ENCODE measurements around the gene CAMSAP2. TPM values are rescaled to one million over a fixed set of nuclear protein-coding genes. Genes with fewer than 3 reads are reported as not detected.

CAMSAP2 gene
- total and polyA plus RNA-seq, 2 of the 8 experiments (the other 6 are each of a cell fraction or from before 2014, with no cell fraction given), result 4.2 to 27.6 TPM

DNA sequence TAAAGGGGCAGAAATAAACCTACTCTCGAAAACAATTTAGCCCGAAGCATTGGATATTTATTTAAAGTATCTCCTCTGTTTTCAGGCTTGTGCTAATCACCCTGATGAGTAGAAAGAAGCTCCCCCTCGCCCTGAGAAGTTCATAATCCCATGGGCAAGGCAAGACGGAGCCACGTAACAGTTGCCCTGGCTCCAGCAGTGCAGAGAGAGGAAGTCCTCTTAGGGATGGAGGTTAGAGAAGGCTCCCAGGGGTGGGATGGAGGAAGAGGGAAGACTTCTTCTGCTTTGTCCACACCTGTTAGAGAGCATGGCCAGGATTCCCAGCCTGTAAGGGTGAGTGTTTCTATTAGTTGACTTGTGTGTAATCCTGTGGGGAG, 130.7 kb downstream of the CAMSAP2 start:
- Histone ChIP-seq H3K4me3 (ENCODE audit: extremely low read depth in 1 of 4, insufficient read depth in 2 of 4, low read depth in 3 of 4, low read length in 4 of 4) (no peak overlapping the region), H2BK12ac (ENCODE audit: low read depth, low read length) (no peak overlapping the region), H2BK5ac (ENCODE audit: low read depth, low read length) (no peak overlapping the region), H3K9me3 (ENCODE audit: insufficient read depth in 2 of 2, low read depth in 1 of 2, low read length in 1 of 2) (no peaks in the 10 kb centered on the region), H2BK15ac (ENCODE audit: low read length) (no peak overlapping the region), H4K8ac (ENCODE audit: extremely low read depth, insufficient read depth, low read length) (no peak overlapping the region), H3K56ac (replicated peaks; ENCODE audit: insufficient read length, low read depth, low read length) (no peak overlapping the region), H3K23me2 (ENCODE audit: low read depth, low read length) (no peaks in the 10 kb centered on the region), H3K4me2 (ENCODE audit: insufficient read depth in 1 of 2, low read depth in 2 of 2, low read length in 2 of 2) (no peak overlapping the region), H4K20me1 (replicated peaks in 1 of 2; ENCODE audit: control insufficient read depth in 1 of 2, insufficient read depth in 2 of 2, low read length in 2 of 2) (no peaks in the 10 kb centered on the region), H2BK20ac (ENCODE audit: low read length) (no peak overlapping the region), H2BK120ac (replicated peaks; ENCODE audit: low read depth, low read length) (no peak overlapping the region), H4K91ac (replicated peaks; ENCODE audit: insufficient read length, low read length) (no peak overlapping the region), H3K36me3 (ENCODE audit: control insufficient read depth in 2 of 4, insufficient read depth in 4 of 4, low read length in 3 of 4) (no peaks in the 10 kb centered on the region), H3K18ac (ENCODE audit: extremely low read depth, low read length) (no peak overlapping the region), H3K4ac (replicated peaks; ENCODE audit: insufficient read length, low read depth, low read length) (no peak overlapping the region), H4K5ac (ENCODE audit: insufficient read length, low read depth, low read length) (no peak overlapping the region), H3K27ac (ENCODE audit: low read depth, low read length) (no peak overlapping the region), H2AK5ac (ENCODE audit: low read depth, low read length) (no peak overlapping the region), H3K14ac (ENCODE audit: insufficient read length) (no peak overlapping the region), H3K79me2 (ENCODE audit: control insufficient read depth in 1 of 2, insufficient read depth in 2 of 2, low read length in 2 of 2) (no peaks in the 10 kb centered on the region), H3K23ac (ENCODE audit: insufficient read length) (no peak overlapping the region), H3K27me3 (replicated peaks in 1 of 4; ENCODE audit: control insufficient read depth in 3 of 4, extremely low read depth in 1 of 4, insufficient read depth in 3 of 4, low read length in 3 of 4) (no peaks in the 10 kb centered on the region), H3K4me1 (replicated peaks in 1 of 4; ENCODE audit: control insufficient read depth in 3 of 4, insufficient read depth in 4 of 4, low read length in 3 of 4) (no peaks in the 10 kb centered on the region), H2AFZ (ENCODE audit: low read length) (no peak overlapping the region), H3K79me1 (ENCODE audit: low read depth, low read length) (no peaks in the 10 kb centered on the region), H3K9ac (replicated peaks in 1 of 4; ENCODE audit: extremely low read depth in 1 of 4, low read depth in 3 of 4, low read length in 3 of 4) (no peak overlapping the region)
- ChIA-PET CTCF (ENCODE audit: partially characterized antibody) (no interaction called here), POLR2A (ENCODE audit: partially characterized antibody) (interaction anchor here (0.7 to 2.5 kb wide), 3 partner anchors 9 to 22 kb away, joined by 3 to 12 read pairs (median 5); no protein-coding TSS in a partner anchor)
- DNase-seq (ENCODE audit: low read depth in 1 of 2, low spot score in 2 of 2), result no peak
- 83% methylated on average over 5 of the region's 5 CpGs; no CpG with 5 or more reads in 1 of the 2 experiments for WGBS, 2 experiments (ENCODE audit: extremely low coverage in 1 of 2, insufficient coverage in 1 of 2, insufficient read length in 1 of 2, insufficient replicate concordance in 2 of 2, low coverage in 1 of 2, low lambda C conversion rate in 2 of 2, missing lambda C conversion rate in 1 of 2)
- no peak for TF ChIP-seq BCL11A (IDR thresholded peaks at IDR 0.05; ENCODE audit: low read depth in 2 of 2, low read length in 2 of 2)
- TF ChIP-seq, protein P1, sequence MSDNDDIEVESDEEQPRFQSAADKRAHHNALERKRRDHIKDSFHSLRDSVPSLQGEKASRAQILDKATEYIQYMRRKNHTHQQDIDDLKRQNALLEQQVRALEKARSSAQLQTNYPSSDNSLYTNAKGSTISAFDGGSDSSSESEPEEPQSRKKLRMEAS (IDR thresholded peaks at IDR 0.05), result no peak
- TF ChIP-seq EGR1 (IDR thresholded peaks at IDR 0.05; ENCODE audit: borderline replicate concordance, low read depth, low read length), result no peak
- TF ChIP-seq RXRA (IDR thresholded peaks at IDR 0.05; ENCODE audit: insufficient read depth, low read depth, low read length), result no peak
- no peak for TF ChIP-seq MAFK (IDR thresholded peaks at IDR 0.05; ENCODE audit: low read depth, low read length)
- TF ChIP-seq CEBPB (IDR thresholded peaks at IDR 0.05; ENCODE audit: low read depth, low read length), result no peak
- no peak for TF ChIP-seq SIX5 (IDR thresholded peaks at IDR 0.05; ENCODE audit: low read depth, low read length)
- TF ChIP-seq SUZ12 (IDR thresholded peaks at IDR 0.05; ENCODE audit: low read length), result no peak
- no peak for TF ChIP-seq ASH2L (IDR thresholded peaks at IDR 0.05; ENCODE audit: low read length)
- TF ChIP-seq TCF12 (IDR thresholded peaks at IDR 0.05; ENCODE audit: low read depth, low read length), result no peak
- TF ChIP-seq JUN (IDR thresholded peaks at IDR 0.05; ENCODE audit: low read depth, low read length), result no peak
- TF ChIP-seq SP4 (IDR thresholded peaks at IDR 0.05; ENCODE audit: low read length), result no peak
- no peak for TF ChIP-seq RFX5 (IDR thresholded peaks at IDR 0.05; ENCODE audit: borderline replicate concordance, low read depth, low read length)
- TF ChIP-seq CBX8 (IDR thresholded peaks at IDR 0.05; ENCODE audit: borderline replicate concordance, low read depth, low read length), result no peak
- no peak for FAIRE-seq
